Measurements from ENCODE around the gene WDR64. TPM values are rescaled to one million over a fixed set of nuclear protein-coding genes. Genes with fewer than 3 reads are reported as not detected.

Gene WDR64
- total and polyA plus RNA-seq, 2 experiments from 2014 or later = not detected

GRCh38 chr1:241771117-241771516 is 119.0 kb downstream of the WDR64 start:
- Histone ChIP-seq H2AFZ (no peak overlapping the region), H3K9me2 (ENCODE audit: insufficient read depth) (no peaks in the 10 kb centered on the region), H3F3A (replicated peaks; ENCODE audit: low read depth) (no peaks in the 10 kb centered on the region), H3K4me2 (no peak overlapping the region), H3K27me3 (ENCODE audit: insufficient read depth) (no peaks in the 10 kb centered on the region), H3K4me3 (no peak overlapping the region), H3K27ac (ENCODE audit: low read depth) (no peak overlapping the region), H4K20me1 (replicated peaks; ENCODE audit: insufficient read depth) (no peaks in the 10 kb centered on the region), H3K36me3 (ENCODE audit: insufficient read depth) (no peaks in the 10 kb centered on the region), H3K79me2 (replicated peaks; ENCODE audit: insufficient read depth) (no peaks in the 10 kb centered on the region), H3K4me1 (ENCODE audit: insufficient read depth) (no peaks in the 10 kb centered on the region)
- no peak overlapping the region for H3K4me3 Mint-ChIP-seq
- DNase-seq (ENCODE audit: low spot score) = no peak
- no peaks in the 10 kb centered on the region for H3K9me3 Mint-ChIP-seq
- H3K36me3 Mint-ChIP-seq (ENCODE audit: low read depth) = no peaks in the 10 kb centered on the region
- H3K27ac Mint-ChIP-seq = no peak overlapping the region
- TF ChIP-seq STAT1 (IDR thresholded peaks at IDR 0.05; ENCODE audit: unreplicated experiment) (no peak), EZH2 (IDR thresholded peaks at IDR 0.05; ENCODE audit: low read depth, unreplicated experiment) (no peak), EZH2phosphoT487 (IDR thresholded peaks at IDR 0.05; ENCODE audit: unreplicated experiment) (no peak), ZNF114 (CRISPR knock-in tag; IDR thresholded peaks at IDR 0.05) (no peak), CREB1 (CRISPR knock-in tag; IDR thresholded peaks at IDR 0.05; ENCODE audit: low read depth) (no peak), REST (IDR thresholded peaks at IDR 0.05; ENCODE audit: unreplicated experiment) (no peak), POLR2AphosphoS5 (IDR thresholded peaks at IDR 0.05; ENCODE audit: low read depth) (no peak), JUNB (IDR thresholded peaks at IDR 0.05; ENCODE audit: unreplicated experiment) (no peak), NANOG (IDR thresholded peaks at IDR 0.05; ENCODE audit: borderline replicate concordance) (no peak), CTCF (conservative IDR thresholded peaks at IDR 0.05; ENCODE audit: low read depth in 2 of 2) (no peak)
- peaks cover 1% of the 10 kb centered on the region for H3K27me3 Mint-ChIP-seq (ENCODE audit: insufficient read depth, low read depth, poor library complexity)
- ATAC-seq = no peak
- H3K4me1 Mint-ChIP-seq = peaks cover 5% of the 10 kb centered on the region; the same call in 2 of the 3 replicates

- H3K4me3 Mint-ChIP-seq = no peak overlapping the region
- H3K27me3 Mint-ChIP-seq (ENCODE audit: insufficient read depth, low read depth, poor library complexity) = no peaks in the 10 kb centered on the region
- Histone ChIP-seq H3K36me3 (ENCODE audit: insufficient read depth) (no peaks in the 10 kb centered on the region), H3K27me3 (ENCODE audit: insufficient read depth) (no peaks in the 10 kb centered on the region), H3F3A (replicated peaks; ENCODE audit: low read depth) (no peaks in the 10 kb centered on the region), H3K4me1 (ENCODE audit: insufficient read depth) (no peaks in the 10 kb centered on the region), H3K9me2 (ENCODE audit: insufficient read depth) (no peaks in the 10 kb centered on the region), H3K4me3 (no peak overlapping the region), H2AFZ (no peak overlapping the region), H3K79me2 (replicated peaks; ENCODE audit: insufficient read depth) (no peaks in the 10 kb centered on the region), H4K20me1 (replicated peaks; ENCODE audit: insufficient read depth) (no peaks in the 10 kb centered on the region), H3K4me2 (no peak overlapping the region), H3K27ac (ENCODE audit: low read depth) (no peak overlapping the region)
- H3K4me1 Mint-ChIP-seq = peaks cover under 1% of the 10 kb centered on the region; the same call in 2 of the 3 replicates
- no peak overlapping the region for H3K27ac Mint-ChIP-seq
- DNase-seq (ENCODE audit: low spot score) = no peak
- H3K9me3 Mint-ChIP-seq = no peaks in the 10 kb centered on the region
- no peak for ATAC-seq
- no peaks in the 10 kb centered on the region for H3K36me3 Mint-ChIP-seq (ENCODE audit: low read depth)
- TF ChIP-seq NANOG (IDR thresholded peaks at IDR 0.05; ENCODE audit: borderline replicate concordance) (no peak), CREB1 (CRISPR knock-in tag; IDR thresholded peaks at IDR 0.05; ENCODE audit: low read depth) (no peak), JUNB (IDR thresholded peaks at IDR 0.05; ENCODE audit: unreplicated experiment) (no peak), REST (IDR thresholded peaks at IDR 0.05; ENCODE audit: unreplicated experiment) (no peak), STAT1 (IDR thresholded peaks at IDR 0.05; ENCODE audit: unreplicated experiment) (no peak), ZNF114 (CRISPR knock-in tag; IDR thresholded peaks at IDR 0.05) (no peak), ETS1 (IDR thresholded peaks at IDR 0.05) (no peak), CTCF (conservative IDR thresholded peaks at IDR 0.05; ENCODE audit: low read depth in 2 of 2) (no peak)
Observed at GRCh38 chr1:241772932-241773500, 120.9 kb downstream of the WDR64 start.
